Keratinocyte (primary cell): Measurements from ENCODE around the gene SLC9A2. TPM values are rescaled to one million over a fixed set of nuclear protein-coding genes. Genes with fewer than 3 reads are reported as not detected.

ENCODE experiments used
- DNase-seq: peaks from one replicate; pipeline ENCODE4 v3.0.0-alpha.2; 2011; ENCODE audit warnings: low read depth, missing footprints, low spot score
- FAIRE-seq: peaks from 2 replicates; lab custom pipeline; 2011; peaks lifted over from hg19 to GRCh38; lab: Jason Lieb, UNC
- H2AFZ ChIP-seq: 2 replicates; pipeline ENCODE4 v1.6.0; 2012; ENCODE audit warnings: low read length, control low read depth, inconsistent platforms; ENCODE audit not compliant: control insufficient read depth
- H3K27ac ChIP-seq: 2 replicates; pipeline ENCODE4 v1.5.1; 2011; ENCODE audit warnings: low read length; ENCODE audit not compliant: control insufficient read depth, insufficient read depth
- H3K27me3 ChIP-seq: 3 replicates; pipeline ENCODE4 v1.6.0; 2011; ENCODE audit warnings: low read length; ENCODE audit not compliant: control insufficient read depth, insufficient read depth; ENCODE audit errors: extremely low read depth
- H3K36me3 ChIP-seq, 2 experiments: 2 replicates in 1 of 2; 3 replicates in 1 of 2; pipeline ENCODE4 v1.5.1; 2011; ENCODE audit warnings: low read length in 2 of 2, mild to moderate bottlenecking in 1 of 2; ENCODE audit not compliant: control insufficient read depth in 2 of 2, insufficient read depth in 2 of 2; ENCODE audit errors: extremely low read depth in 1 of 2
- H3K4me1 ChIP-seq: 3 replicates; pipeline ENCODE4 v1.5.1; 2011; ENCODE audit warnings: low read length; ENCODE audit not compliant: control insufficient read depth, insufficient read depth; ENCODE audit errors: extremely low read depth
- H3K4me2 ChIP-seq: 3 replicates; pipeline ENCODE4 v1.6.0; 2011; ENCODE audit warnings: low read depth, low read length; ENCODE audit not compliant: control insufficient read depth, insufficient read depth; ENCODE audit errors: extremely low read depth
- H3K4me3 ChIP-seq, 3 experiments: fragments of 200-600 bp in 1 of 3; sonication (generic) in 1 of 3; 2 replicates in 2 of 3; 3 replicates in 1 of 3; pipeline ENCODE4 v1.5.1; 2011 to 2016; ENCODE audit warnings: low read length in 3 of 3, mild to moderate bottlenecking in 3 of 3, control low read depth in 2 of 3, inconsistent platforms in 1 of 3, low read depth in 1 of 3, mixed read lengths in 1 of 3, mixed run types in 1 of 3, moderate library complexity in 1 of 3; ENCODE audit not compliant: control insufficient read depth in 2 of 3, insufficient read depth in 2 of 3; ENCODE audit errors: extremely low read depth in 1 of 3
- H3K79me2 ChIP-seq: 2 replicates; pipeline ENCODE4 v1.6.0; 2012; ENCODE audit warnings: low read length; ENCODE audit not compliant: control insufficient read depth, insufficient read depth
- H3K9ac ChIP-seq: 3 replicates; pipeline ENCODE4 v1.6.0; 2011; ENCODE audit warnings: low read length; ENCODE audit not compliant: control insufficient read depth, insufficient read depth; ENCODE audit errors: extremely low read depth
- H3K9me1 ChIP-seq: 3 replicates; pipeline ENCODE4 v1.6.0; 2011; ENCODE audit warnings: low read length; ENCODE audit not compliant: control insufficient read depth, insufficient read depth; ENCODE audit errors: extremely low read depth
- H3K9me3 ChIP-seq: 2 replicates; pipeline ENCODE4 v1.5.1; 2012; ENCODE audit warnings: low read depth, low read length; ENCODE audit not compliant: control insufficient read depth
- H4K20me1 ChIP-seq: 3 replicates; pipeline ENCODE4 v1.6.0; 2011; ENCODE audit warnings: low read length; ENCODE audit not compliant: control insufficient read depth, insufficient read depth; ENCODE audit errors: extremely low read depth
- EZH2 ChIP-seq: IDR thresholded peaks from one replicate; pipeline ENCODE4 v1.6.1; 2012; ENCODE audit warnings: inconsistent platforms, mild to moderate bottlenecking, low read length, moderate library complexity
- dilution Hi-C: fragments of 300-500 bp; cut with MboI; formaldehyde crosslinking; loops from one replicate; pipeline ENCODE4 v1.7.0; 2020; ENCODE audit warnings: low sequenced_read_pairs; ENCODE audit not compliant: extremely low pct_ligation_motif_present
- polyA plus RNA-seq, 5 experiments: library from polyadenylated mRNA; depleted of rRNA in 3 of 5; stranded (reverse) in 3 of 5; stranded (forward) in 1 of 5; unstranded in 1 of 5; fragments of >200 nt; gene quantifications; 1 replicate in 1 of 5; 2 replicates in 3 of 5; 3 replicates in 1 of 5; pipeline versions ENCODE4 v1.2.1 to v1.2.3, GENCODE V29; 2011 to 2012; ENCODE audit warnings: missing spikeins in 2 of 5, low read depth in 1 of 5, low replicate concordance in 1 of 5
- TF ChIP-seq, protein P1 (sequence below), 3 experiments: IDR thresholded peaks in 1 of 3; conservative IDR thresholded peaks in 1 of 3; optimal IDR thresholded peaks in 1 of 3; 2 replicates in 2 of 3; 3 replicates in 1 of 3; pipeline versions ENCODE3 to v1.5.1; 2011; ENCODE audit warnings: low read length in 3 of 3, mild to moderate bottlenecking in 3 of 3, moderate library complexity in 2 of 3, control low read depth in 1 of 3, inconsistent platforms in 1 of 3; ENCODE audit not compliant: insufficient read depth in 2 of 3; ENCODE audit errors: extremely low read depth in 1 of 3

The SLC9A2 gene
- polyA plus RNA-seq, 1 donor (not counting 4 experiments of a cell fraction or from before 2014, with no cell fraction given), result 0.13 TPM

DNA sequence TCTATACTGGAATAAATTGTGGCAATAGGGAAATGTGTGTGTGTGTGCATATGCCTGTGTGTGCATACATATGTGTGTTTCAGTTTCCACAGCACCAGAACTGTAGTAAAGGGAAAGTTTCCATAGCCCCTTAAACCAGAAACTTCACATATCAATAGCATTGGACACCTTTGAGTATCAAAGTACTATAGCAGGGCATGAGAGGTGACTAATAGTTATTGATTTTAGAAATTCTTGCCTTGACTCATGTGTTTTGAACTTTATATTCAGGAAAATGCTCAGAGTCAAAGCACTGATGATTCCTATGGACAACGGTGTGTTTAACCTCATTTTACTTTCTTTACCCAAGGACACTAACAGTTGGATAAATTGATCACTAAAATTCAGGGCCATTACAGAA lies 50.0 kb downstream of the SLC9A2 start:
- Histone ChIP-seq H3K4me1 (peaks cover 6% of the 10 kb centered on the region), H3K9ac (no peak overlapping the region), H3K79me2 (no peaks in the 10 kb centered on the region), H3K4me2 (no peak overlapping the region), H2AFZ (no peak overlapping the region), H3K4me3 (no peak overlapping the region), H4K20me1 (no peaks in the 10 kb centered on the region), H3K9me3 (no peaks in the 10 kb centered on the region), H3K9me1 (no peaks in the 10 kb centered on the region), H3K27ac (no peak overlapping the region), H3K36me3 (no peaks in the 10 kb centered on the region), H3K27me3 (no peaks in the 10 kb centered on the region)
- dilution Hi-C loops, result no loop called here
- TF ChIP-seq, protein P1, sequence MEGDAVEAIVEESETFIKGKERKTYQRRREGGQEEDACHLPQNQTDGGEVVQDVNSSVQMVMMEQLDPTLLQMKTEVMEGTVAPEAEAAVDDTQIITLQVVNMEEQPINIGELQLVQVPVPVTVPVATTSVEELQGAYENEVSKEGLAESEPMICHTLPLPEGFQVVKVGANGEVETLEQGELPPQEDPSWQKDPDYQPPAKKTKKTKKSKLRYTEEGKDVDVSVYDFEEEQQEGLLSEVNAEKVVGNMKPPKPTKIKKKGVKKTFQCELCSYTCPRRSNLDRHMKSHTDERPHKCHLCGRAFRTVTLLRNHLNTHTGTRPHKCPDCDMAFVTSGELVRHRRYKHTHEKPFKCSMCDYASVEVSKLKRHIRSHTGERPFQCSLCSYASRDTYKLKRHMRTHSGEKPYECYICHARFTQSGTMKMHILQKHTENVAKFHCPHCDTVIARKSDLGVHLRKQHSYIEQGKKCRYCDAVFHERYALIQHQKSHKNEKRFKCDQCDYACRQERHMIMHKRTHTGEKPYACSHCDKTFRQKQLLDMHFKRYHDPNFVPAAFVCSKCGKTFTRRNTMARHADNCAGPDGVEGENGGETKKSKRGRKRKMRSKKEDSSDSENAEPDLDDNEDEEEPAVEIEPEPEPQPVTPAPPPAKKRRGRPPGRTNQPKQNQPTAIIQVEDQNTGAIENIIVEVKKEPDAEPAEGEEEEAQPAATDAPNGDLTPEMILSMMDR (optimal IDR thresholded peaks at IDR 0.05 in 1 of 3, IDR thresholded peaks at IDR 0.05 in 1 of 3, conservative IDR thresholded peaks at IDR 0.05 in 1 of 3; ENCODE audit: extremely low read depth in 1 of 3, insufficient read depth in 2 of 3, low read length in 3 of 3), result no peak
- TF ChIP-seq EZH2, result no peak
- FAIRE-seq (no peak), DNase-seq (no peak)

DNA sequence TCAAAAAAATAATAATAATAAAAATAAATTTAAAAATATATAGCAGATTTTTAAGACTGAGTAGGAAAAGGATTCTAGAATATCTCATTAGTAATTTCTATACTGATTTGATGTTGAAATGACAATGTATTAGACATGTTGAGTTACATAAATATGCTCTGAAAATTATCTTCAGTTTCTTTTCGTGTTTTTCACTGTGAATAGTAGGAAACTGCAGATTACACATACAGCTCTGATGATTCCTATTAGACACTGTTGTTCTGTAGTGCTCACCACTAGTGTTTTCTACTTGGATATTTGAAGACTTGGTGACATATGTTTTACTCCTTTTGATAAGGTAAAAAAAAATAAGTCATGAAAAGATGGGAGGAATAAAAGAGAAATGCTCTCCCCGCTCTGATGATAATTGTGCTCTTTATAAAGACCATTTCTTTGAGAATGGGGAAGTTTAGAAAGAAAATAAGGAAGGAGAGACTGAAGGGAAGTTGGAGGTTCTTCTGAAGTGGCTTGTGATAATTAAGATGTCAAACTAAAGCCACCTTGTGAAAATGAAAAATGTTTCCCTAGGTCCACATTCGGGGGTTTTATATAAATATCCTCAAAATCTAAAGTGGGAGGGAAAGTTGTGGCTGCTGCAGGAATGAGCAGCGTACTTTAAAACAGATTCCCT lies 52.9 kb downstream of the SLC9A2 start:
- dilution Hi-C loops, result no loop called here
- H3K4me2 ChIP-seq, result no peak overlapping the region
- H3K27me3 ChIP-seq, result no peaks in the 10 kb centered on the region
- no peak overlapping the region for H3K27ac ChIP-seq
- H3K4me3 ChIP-seq, result no peak overlapping the region
- no peaks in the 10 kb centered on the region for H4K20me1 ChIP-seq
- H3K79me2 ChIP-seq, result no peaks in the 10 kb centered on the region
- no peaks in the 10 kb centered on the region for H3K4me1 ChIP-seq
- DNase-seq, result no peak
- no peak for FAIRE-seq
- H3K36me3 ChIP-seq, result no peaks in the 10 kb centered on the region
- H3K9me1 ChIP-seq, result no peaks in the 10 kb centered on the region
- TF ChIP-seq EZH2, result no peak
- TF ChIP-seq, protein P1 (optimal IDR thresholded peaks at IDR 0.05 in 1 of 3, IDR thresholded peaks at IDR 0.05 in 1 of 3, conservative IDR thresholded peaks at IDR 0.05 in 1 of 3; ENCODE audit: extremely low read depth in 1 of 3, insufficient read depth in 2 of 3, low read length in 3 of 3), result no peak
- H3K9me3 ChIP-seq, result no peaks in the 10 kb centered on the region
- H2AFZ ChIP-seq, result no peak overlapping the region
- H3K9ac ChIP-seq, result no peak overlapping the region
